Pancreas (tissue), 10 donors: ENCODE data around the gene KCNG2. TPM values are rescaled to one million over a fixed set of nuclear protein-coding genes. Genes with fewer than 3 reads are reported as not detected.

Experiments used
- ATAC-seq, 4 donors: fragments of 200-7000 bp; cut with Tn5 transposase; one replicate each; pipeline versions ENCODE4 v1.8.0 to v1.9.1; 2020; ENCODE audit warnings: mild to moderate bottlenecking in 4 of 4, moderate library complexity in 4 of 4
- DNase-seq, 6 donors: peaks; one replicate each; pipeline ENCODE4 v3.0.0-alpha.2; 2020
- FAIRE-seq: peaks from 2 replicates; lab custom pipeline; 2012; peaks lifted over from hg19 to GRCh38; lab: Jason Lieb, UNC
- H3K27ac ChIP-seq, 4 donors: fragments of 200-600 bp; sonication (generic); 1 replicate in 3 of 4; 2 replicates in 1 of 4; pipeline versions ENCODE4 v1.5.0 to v1.8.0; 2020
- H3K27me3 ChIP-seq, 4 donors: fragments of 200-600 bp; one replicate each; pipeline ENCODE4 v1.8.0; 2021
- H3K36me3 ChIP-seq, 3 donors: fragments of 200-600 bp; sonication (generic) in 1 of 3; one replicate each; pipeline versions ENCODE4 v1.5.0 to v1.8.0; 2020 to 2021
- H3K4me1 ChIP-seq, 3 donors: fragments of 200-600 bp; one replicate each; pipeline ENCODE4 v1.8.0; 2021
- H3K4me3 ChIP-seq, 4 donors: fragments of 200-600 bp; sonication (generic) in 2 of 4; one replicate each; pipeline versions ENCODE4 v1.5.0 to v1.8.0; 2020 to 2021
- H3K9me3 ChIP-seq, 4 donors: fragments of 200-600 bp; one replicate each; pipeline ENCODE4 v1.8.0; 2021
- whole genome bisulfite sequencing, 2 donors: extraction: QIAGEN DNeasy Blood & Tissue Kit; methylation state at CpG; one replicate each; pipeline ENCODE4 v1.1.7; 2013; 5-methylcytosine and 5-hydroxymethylcytosine counted together
- intact Hi-C, 3 donors: fragments of 100-400 bp; cut with DNase I; formaldehyde crosslinking; loops; one replicate each; pipeline versions ENCODE4 v1.11.1 to v1.14.2; 2022
- polyA plus RNA-seq, 2 donors: library from polyadenylated mRNA; stranded (reverse); fragments of 200-250 nt; gene quantifications; one replicate each; pipeline ENCODE4 v1.2.3, GENCODE V29; 2013
- total RNA-seq, 6 donors: library from RNA; stranded (reverse); fragmentation: NEBNext Ultra II Directional in 4 of 6; extraction: Animal tissue kit (Norgen Biotek cat#: 25700) in 4 of 6; gene quantifications; one replicate each; pipeline versions ENCODE4 v1.2.1 to v1.2.4, GENCODE V29; 2021 to 2023
- TF ChIP-seq, protein P1 (sequence below), 4 donors: fragments of 200-600 bp; sonication (generic) in 3 of 4; IDR thresholded peaks; one replicate each; pipeline versions ENCODE4 v1.5.0 to v1.8.0; 2021; ENCODE audit warnings: antibody characterized with exemption in 4 of 4
- donor health status: healthy with polysubstance abuse.
- donor health status: DM: no; HTN: no; CAD: no; lungs with moderate emphysema.
- donor health status: DM: no; HTN: no; CAD: no.
- donor health status: control.
- donor health status: control.
- donor health status: Bipolar disorder and iron deficiency.
- donor health status: DM: yes; HTN: yes; CAD: no.
- donor health status: DM: no; HTN: no; CAD: no.
- donor health status: DM: no; HTN: no; CAD: no.
- donor health status: DM: yes; HTN: yes; CAD: no.

The KCNG2 gene
- total and polyA plus RNA-seq, 8 donors, result 0.12 to 0.22 (median 0.13) TPM; not detected in 5

DNA sequence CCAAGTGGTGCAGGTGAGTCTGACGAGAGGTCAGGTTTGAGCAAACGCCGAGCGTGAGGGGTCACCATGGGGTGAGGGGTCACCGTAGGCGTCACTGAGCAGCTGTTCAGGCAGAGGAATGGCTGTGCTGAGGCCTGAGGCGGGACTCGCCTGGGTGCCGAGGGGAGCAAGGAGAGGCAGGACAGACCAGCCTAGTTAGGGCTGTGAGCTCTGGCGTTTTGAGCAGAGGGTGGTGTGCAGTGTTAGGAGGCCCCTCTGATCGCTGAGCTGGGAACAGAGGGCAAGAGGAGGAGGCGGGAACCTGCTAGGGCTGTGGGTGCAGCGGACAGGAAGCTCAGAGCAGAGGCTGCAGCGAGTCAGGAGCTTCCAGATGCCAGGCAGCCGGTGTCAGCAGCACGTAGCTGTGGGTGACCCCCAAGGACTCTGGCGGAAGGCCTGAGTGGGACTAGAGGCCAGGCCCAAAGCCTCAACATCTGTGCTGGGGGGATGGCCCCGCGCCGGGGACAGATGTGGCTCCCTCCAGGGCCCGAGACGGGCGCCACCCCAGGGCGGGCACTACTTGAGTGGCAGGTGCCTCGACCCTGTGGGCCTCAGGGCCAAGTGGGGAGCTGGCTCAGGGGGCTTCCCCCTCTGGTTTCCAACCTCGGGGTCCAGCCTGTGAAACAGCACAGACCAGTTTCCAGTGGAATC lies 55.7 kb downstream of the KCNG2 start:
- WGBS, 2 donors, result 76 to 77% methylated on average over 25 of the region's 26 CpGs
- ATAC-seq (no peak), FAIRE-seq (no peak), DNase-seq (peak in 1 of 6 donors; percentile 60)
- no peaks in the 10 kb centered on the region for H3K27me3 ChIP-seq
- H3K9me3 ChIP-seq, result no peaks in the 10 kb centered on the region
- no peaks in the 10 kb centered on the region for H3K36me3 ChIP-seq
- intact Hi-C loops, result no loop called here
- H3K27ac ChIP-seq, result no peak overlapping the region
- no peak overlapping the region for H3K4me3 ChIP-seq
- peaks cover 0 to 3% (median 0%) of the 10 kb centered on the region in 3 donors for H3K4me1 ChIP-seq
- TF ChIP-seq, protein P1, sequence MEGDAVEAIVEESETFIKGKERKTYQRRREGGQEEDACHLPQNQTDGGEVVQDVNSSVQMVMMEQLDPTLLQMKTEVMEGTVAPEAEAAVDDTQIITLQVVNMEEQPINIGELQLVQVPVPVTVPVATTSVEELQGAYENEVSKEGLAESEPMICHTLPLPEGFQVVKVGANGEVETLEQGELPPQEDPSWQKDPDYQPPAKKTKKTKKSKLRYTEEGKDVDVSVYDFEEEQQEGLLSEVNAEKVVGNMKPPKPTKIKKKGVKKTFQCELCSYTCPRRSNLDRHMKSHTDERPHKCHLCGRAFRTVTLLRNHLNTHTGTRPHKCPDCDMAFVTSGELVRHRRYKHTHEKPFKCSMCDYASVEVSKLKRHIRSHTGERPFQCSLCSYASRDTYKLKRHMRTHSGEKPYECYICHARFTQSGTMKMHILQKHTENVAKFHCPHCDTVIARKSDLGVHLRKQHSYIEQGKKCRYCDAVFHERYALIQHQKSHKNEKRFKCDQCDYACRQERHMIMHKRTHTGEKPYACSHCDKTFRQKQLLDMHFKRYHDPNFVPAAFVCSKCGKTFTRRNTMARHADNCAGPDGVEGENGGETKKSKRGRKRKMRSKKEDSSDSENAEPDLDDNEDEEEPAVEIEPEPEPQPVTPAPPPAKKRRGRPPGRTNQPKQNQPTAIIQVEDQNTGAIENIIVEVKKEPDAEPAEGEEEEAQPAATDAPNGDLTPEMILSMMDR (IDR thresholded peaks at IDR 0.05), result no peak

DNA sequence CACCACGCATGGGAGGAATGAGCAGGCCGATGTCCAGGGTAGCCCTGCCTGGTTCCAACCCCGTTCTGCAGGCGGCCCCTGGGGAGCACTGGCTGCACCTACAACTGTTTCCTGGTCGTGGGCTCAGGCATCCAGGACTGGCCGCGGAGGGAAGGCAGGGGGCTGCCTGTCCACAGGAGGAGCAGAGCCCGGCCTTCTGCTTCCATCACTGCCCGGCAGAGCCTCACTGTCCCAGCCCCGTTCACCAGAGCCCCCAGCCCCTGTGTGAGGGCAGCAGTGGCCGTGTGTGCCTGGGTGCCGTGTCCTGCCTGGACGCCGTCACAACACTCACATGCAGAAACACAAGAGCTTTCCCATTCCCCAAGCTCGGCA lies 56.2 kb downstream of the KCNG2 start:
- 82 to 83% methylated on average over 15 of the region's 15 CpGs for WGBS, 2 donors
- no peak for FAIRE-seq
- Histone ChIP-seq H3K4me1 (peaks cover 0 to 3% (median 0%) of the 10 kb centered on the region in 3 donors), H3K27ac (no peak overlapping the region), H3K36me3 (no peaks in the 10 kb centered on the region), H3K4me3 (no peak overlapping the region), H3K9me3 (no peaks in the 10 kb centered on the region), H3K27me3 (no peaks in the 10 kb centered on the region)
- ATAC-seq, result no peak
- intact Hi-C loops, result no loop called here
- no peak for DNase-seq
- TF ChIP-seq, protein P1 (IDR thresholded peaks at IDR 0.05), result no peak

DNA sequence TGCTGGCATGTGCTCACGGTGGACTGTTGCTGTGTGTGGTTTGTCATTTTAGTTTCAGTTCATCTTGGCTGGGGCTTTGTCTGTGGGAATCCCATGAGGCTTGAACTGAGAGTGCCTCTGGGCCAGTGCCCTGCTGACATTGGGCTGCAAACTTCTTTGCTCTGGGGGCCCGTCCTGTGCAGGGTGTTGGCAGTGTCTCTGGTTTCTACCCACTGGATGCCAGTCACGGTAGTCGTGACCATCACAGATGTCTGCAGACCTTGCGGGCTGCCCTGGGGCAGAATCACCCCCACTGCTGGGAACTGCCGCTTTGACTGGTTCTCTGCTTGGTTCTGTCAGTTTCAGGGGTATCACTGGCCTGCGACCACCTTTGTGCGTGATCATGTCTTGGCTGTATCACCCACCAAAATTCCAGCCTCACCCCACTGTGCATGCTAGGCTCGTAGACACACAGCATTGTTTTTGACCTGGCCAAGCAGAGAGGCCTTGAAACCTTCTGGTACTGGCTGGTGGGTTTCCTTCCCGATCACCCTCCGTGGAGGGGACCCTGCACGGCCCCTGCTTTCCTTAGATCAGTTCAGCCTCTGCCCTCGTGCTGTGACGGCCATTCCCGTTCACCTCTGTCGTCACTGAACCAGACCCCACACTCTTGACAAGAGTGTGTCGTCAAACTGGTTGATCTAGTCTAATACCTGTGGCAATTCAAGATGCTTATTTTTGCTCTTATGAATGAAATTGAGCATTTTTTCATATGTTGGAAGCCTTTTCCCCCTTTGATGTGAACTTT lies 57.6 kb downstream of the KCNG2 start:
- no peak overlapping the region for H3K4me3 ChIP-seq
- FAIRE-seq (no peak), DNase-seq (peak in 1 of 6 donors; percentile 23), ATAC-seq (no peak)
- no peak overlapping the region for H3K27ac ChIP-seq
- H3K9me3 ChIP-seq, result no peaks in the 10 kb centered on the region
- H3K4me1 ChIP-seq, result peaks cover 0 to 3% (median 0%) of the 10 kb centered on the region in 3 donors
- H3K36me3 ChIP-seq, result no peaks in the 10 kb centered on the region
- TF ChIP-seq, protein P1 (IDR thresholded peaks at IDR 0.05), result no peak
- H3K27me3 ChIP-seq, result no peaks in the 10 kb centered on the region
- 68 to 74% methylated on average over 17 of the region's 17 CpGs for WGBS, 2 donors
- intact Hi-C loops, result no loop called here

DNA sequence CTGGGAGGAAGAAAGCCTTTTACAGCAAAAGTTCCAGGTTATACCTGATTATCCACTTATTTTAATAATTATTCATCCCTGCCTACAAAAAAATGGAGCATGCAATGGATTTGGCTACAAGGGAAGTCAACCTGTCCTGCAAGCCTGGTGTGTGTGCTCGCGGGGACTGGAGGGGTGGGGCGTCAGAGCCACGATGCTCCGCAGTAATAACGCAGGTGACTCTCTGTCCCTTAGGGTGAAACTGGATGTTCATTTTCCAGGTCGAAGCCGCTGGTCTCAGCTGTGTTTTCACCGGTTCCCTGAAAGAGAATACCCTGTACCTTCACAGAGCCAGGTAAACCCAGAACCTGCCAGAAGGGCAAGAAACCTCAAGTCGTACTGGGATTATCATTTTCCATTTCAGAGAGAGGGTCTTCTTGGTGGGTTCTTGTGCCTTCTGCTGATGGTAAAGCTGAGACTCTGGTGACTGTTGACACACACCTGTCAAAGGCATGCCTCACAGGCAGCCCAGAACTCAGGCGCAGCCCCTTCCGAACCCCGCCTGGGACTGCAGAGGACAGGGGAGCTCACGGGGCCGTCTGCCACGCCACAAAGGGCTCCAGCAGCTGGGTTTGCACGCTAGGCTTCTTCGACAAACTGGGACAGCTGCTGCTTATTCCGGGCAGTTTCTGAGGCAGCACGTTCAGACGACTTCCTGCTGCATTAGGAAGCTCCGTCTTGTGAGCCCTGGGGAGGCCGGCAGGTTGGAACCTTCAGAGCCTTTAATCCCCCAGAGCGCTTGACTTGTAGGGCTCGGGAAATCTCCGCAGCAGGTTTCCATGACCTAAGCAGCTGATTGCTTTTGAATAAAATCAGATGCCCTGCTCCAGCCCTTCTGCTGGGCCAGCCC lies 58.6 kb downstream of the KCNG2 start:
- Histone ChIP-seq H3K27me3 (no peaks in the 10 kb centered on the region), H3K9me3 (no peaks in the 10 kb centered on the region), H3K4me1 (peaks cover 0 to 3% (median 0%) of the 10 kb centered on the region in 3 donors), H3K4me3 (no peak overlapping the region), H3K36me3 (no peaks in the 10 kb centered on the region), H3K27ac (no peak overlapping the region)
- 32 to 39% methylated on average over 26 of the region's 26 CpGs for WGBS, 2 donors
- FAIRE-seq (no peak), DNase-seq (peak in 1 of 6 donors; percentile 45), ATAC-seq (peak in 3 of 4 donors; percentile 53 to 69 (median 54))
- TF ChIP-seq, protein P1 (IDR thresholded peaks at IDR 0.05), result no peak
- intact Hi-C loops, result no loop called here
